Measurements from ENCODE around the gene KRT36.

GRCh38 chr17:41483991-41484826 is 5.5 kb downstream of the KRT36 start:
- no peak for TF ChIP-seq CTCF (IDR thresholded peaks at IDR 0.05; ENCODE audit: low read length)
- no peak for TF ChIP-seq EZH2 (optimal IDR thresholded peaks at IDR 0.05; ENCODE audit: low read depth, low read length)
- no peak for TF ChIP-seq EZH2phosphoT487 (IDR thresholded peaks at IDR 0.05; ENCODE audit: low read length)
